Skin epidermis (tissue), 12 donors: ENCODE results near the gene LRRC8C.
"Not testable (repeated sequence)": the region's sequence is repeated elsewhere in the genome, so short reads cannot be mapped to it uniquely, and the experiment has no call there.

Source experiments
- H3K27ac ChIP-seq, 21 experiments: fragments of 200-600 bp; sonication (generic) in 11 of 21; one replicate each; pipeline ENCODE4 v1.5.0; 2020; ENCODE audit warnings: mild to moderate bottlenecking in 3 of 21, inconsistent platforms in 2 of 21, moderate library complexity in 2 of 21
- H3K4me3 ChIP-seq, 7 experiments: fragments of 200-600 bp; sonication (generic) in 2 of 7; one replicate each; pipeline ENCODE4 v1.5.0; 2020; ENCODE audit warnings: inconsistent platforms in 2 of 7, mild to moderate bottlenecking in 2 of 7, moderate library complexity in 1 of 7

The LRRC8C gene

GRCh38 chr1:89632657-89633247 is at the start of gene LRRC8C:
Gene LRRC8C (plus strand): TSS chr1:89633120. CDS start chr1:89686474, 53,354 bp downstream.
- H3K27ac ChIP-seq = peak within 1 kb of the TSS; percentile 68 to 98 (median 90)
- H3K4me3 ChIP-seq = peak within 1 kb of the TSS; percentile 74 to 92 (median 88)

GRCh38 chr1:89584211-89584610 is 48.7 kb upstream of the LRRC8C start:
- Histone ChIP-seq H3K4me3 (no peak overlapping the region), H3K27ac (no peak overlapping the region)

GRCh38 chr1:89584781-89585180 is 48.1 kb upstream of the LRRC8C start:
- no peak overlapping the region for H3K27ac ChIP-seq
- no peak overlapping the region for H3K4me3 ChIP-seq

- no peak overlapping the region for H3K4me3 ChIP-seq
- H3K27ac ChIP-seq = no peak overlapping the region
These were observed 45.2 kb upstream of the LRRC8C start for GRCh38 chr1:89587729-89588161.

- H3K27ac ChIP-seq = no peak overlapping the region
- no peak overlapping the region for H3K4me3 ChIP-seq
These were observed 44.4 kb upstream of the LRRC8C start for GRCh38 chr1:89588480-89588879.

GRCh38 chr1:89589515-89589914 is 43.4 kb upstream of the LRRC8C start:
- Histone ChIP-seq H3K27ac (no peak overlapping the region), H3K4me3 (no peak overlapping the region)

- Histone ChIP-seq H3K4me3 (no peak overlapping the region), H3K27ac (peak overlapping the region in 7 of 21 experiments; percentile 2 to 58 (median 29))
These were observed 42.4 kb upstream of the LRRC8C start for GRCh38 chr1:89590341-89591080.

GRCh38 chr1:89592861-89593302 is 40.0 kb upstream of the LRRC8C start:
- not testable (repeated sequence) for H3K27ac ChIP-seq, H3K4me3 ChIP-seq

- H3K27ac ChIP-seq = peak overlapping the region in 1 of 21 experiments; percentile 30
- H3K4me3 ChIP-seq = no peak overlapping the region
These were observed 38.7 kb upstream of the LRRC8C start for GRCh38 chr1:89594096-89594740.

GRCh38 chr1:89596698-89597097 is 36.2 kb upstream of the LRRC8C start:
- Histone ChIP-seq H3K4me3 (no peak overlapping the region), H3K27ac (no peak overlapping the region)

GRCh38 chr1:89598450-89599331 is 34.2 kb upstream of the LRRC8C start:
- H3K4me3 ChIP-seq = no peak overlapping the region

GRCh38 chr1:89599332-89599630 is 33.6 kb upstream of the LRRC8C start:
- no peak overlapping the region for H3K4me3 ChIP-seq
- no peak overlapping the region for H3K27ac ChIP-seq

More at GRCh38 chr1:89598450-89599331, 34.2 kb upstream of the LRRC8C start:
- no peak overlapping the region for H3K27ac ChIP-seq

GRCh38 chr1:89600451-89601224 is 32.3 kb upstream of the LRRC8C start:
- Histone ChIP-seq H3K27ac (no peak overlapping the region), H3K4me3 (no peak overlapping the region)

- Histone ChIP-seq H3K4me3 (no peak overlapping the region), H3K27ac (peak overlapping the region in 7 of 21 experiments; percentile 11 to 82 (median 28))
These were observed 30.0 kb upstream of the LRRC8C start for GRCh38 chr1:89602871-89603404.

- Histone ChIP-seq H3K4me3 (no peak overlapping the region), H3K27ac (peak overlapping the region in 8 of 21 experiments; percentile 11 to 82 (median 34))
These were observed 29.1 kb upstream of the LRRC8C start for GRCh38 chr1:89603651-89604413.

- H3K27ac ChIP-seq = peak overlapping the region in 6 of 21 experiments; percentile 12 to 82 (median 46)
- no peak overlapping the region for H3K4me3 ChIP-seq
These were observed 28.5 kb upstream of the LRRC8C start for GRCh38 chr1:89604414-89604735.

GRCh38 chr1:89605692-89606091 is 27.2 kb upstream of the LRRC8C start:
- Histone ChIP-seq H3K4me3 (no peak overlapping the region), H3K27ac (peak overlapping the region in 4 of 21 experiments; percentile 49 to 93 (median 86))
